Measurements from ENCODE around the gene CAMK4.

DNA sequence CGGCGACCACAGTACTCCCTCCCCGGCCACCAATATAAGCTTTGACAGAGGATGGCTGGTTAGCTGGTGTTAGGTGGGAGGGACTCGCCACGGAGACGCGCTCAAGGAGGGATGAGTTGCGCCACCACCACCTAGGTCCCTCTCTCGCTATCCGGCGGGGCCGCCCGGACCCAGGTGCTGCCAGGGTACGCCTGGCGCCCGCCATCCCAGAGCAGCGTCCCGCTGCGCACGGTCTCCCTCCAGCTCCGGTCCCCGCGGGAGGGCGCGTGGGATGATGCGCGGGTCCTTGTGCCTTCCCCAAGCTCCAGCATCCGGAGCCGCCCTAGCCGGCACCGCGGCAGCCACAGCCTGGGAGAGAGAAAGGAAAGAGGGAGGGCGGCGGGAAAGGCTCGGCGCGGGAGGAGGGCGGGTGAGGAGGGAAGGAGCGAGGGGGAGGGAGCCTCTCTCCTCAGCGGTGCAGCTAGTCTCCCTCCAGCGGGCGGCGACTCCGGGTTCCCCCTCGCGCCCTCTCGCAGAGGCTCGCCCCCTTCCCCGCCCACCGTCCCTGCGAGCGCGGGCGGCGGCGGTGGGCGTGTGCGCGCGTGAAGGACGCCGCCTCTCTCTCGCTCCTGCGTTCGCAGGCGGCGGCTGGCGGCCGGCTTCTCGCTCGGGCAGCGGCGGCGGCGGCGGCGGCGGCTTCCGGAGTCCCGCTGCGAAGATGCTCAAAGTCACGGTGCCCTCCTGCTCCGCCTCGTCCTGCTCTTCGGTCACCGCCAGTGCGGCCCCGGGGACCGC lies at the start of gene CAMK4:
- TF ChIP-seq GATA2 (IDR thresholded peaks at IDR 0.05; ENCODE audit: low read depth, low read length) (no peak), GATA3 (IDR thresholded peaks at IDR 0.05; ENCODE audit: low read depth, low read length) (no peak)
